GM21825 (cell line): ENCODE results near the gene PLCD3.

ENCODE experiments used
- ATAC-seq: cut with Tn5 transposase; IDR thresholded peaks from one replicate; pipeline ENCODE4 v1.9.1; 2021; ENCODE audit warnings: mild to moderate bottlenecking, moderate library complexity; ENCODE audit not compliant: unreplicated experiment

PLCD3 gene

DNA sequence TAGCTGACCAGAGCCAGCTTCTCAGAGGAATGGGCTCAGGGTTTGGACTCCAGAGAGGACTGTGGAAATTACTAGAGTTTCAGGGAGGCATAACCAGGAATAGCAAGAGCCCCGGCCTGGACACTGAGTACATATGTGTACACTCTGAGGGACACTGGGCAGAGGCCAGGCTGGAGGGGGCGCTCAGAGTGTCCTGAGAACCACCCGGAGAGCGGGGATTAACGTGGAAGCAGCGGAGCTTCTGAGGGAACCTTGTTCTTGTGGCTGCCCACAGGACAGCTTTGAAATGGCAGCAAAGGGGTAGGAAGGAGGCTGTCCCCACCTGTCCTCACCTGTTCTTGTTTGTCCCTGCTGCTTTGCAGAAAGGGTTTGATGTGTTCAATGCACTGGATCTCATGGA is 27.8 kb downstream of the PLCD3 start:
- ATAC-seq, result no peak

DNA sequence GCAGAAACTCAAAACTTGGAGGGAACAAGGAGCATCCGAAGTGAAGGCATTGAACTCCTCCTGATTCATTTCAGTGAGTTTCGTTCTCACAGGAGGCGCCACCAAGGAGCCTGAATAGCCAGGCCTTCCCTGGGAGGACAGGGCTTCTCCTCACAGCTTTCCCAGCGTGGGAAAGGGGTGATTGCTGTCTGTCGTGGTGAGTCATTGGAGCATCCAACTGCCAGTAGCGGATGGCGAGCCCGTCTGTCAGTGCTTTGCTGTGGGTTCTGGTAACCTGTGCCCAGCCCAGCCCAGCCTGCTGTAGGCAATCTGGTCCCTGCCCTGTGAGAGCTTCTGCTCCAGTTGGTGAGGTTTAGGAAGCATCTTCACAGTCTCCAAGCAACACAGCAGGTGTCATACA is 28.3 kb downstream of the PLCD3 start:
- no peak for ATAC-seq

GRCh38 chr17:45103269-45103795 is 29.0 kb downstream of the PLCD3 start:
- no peak for ATAC-seq

DNA sequence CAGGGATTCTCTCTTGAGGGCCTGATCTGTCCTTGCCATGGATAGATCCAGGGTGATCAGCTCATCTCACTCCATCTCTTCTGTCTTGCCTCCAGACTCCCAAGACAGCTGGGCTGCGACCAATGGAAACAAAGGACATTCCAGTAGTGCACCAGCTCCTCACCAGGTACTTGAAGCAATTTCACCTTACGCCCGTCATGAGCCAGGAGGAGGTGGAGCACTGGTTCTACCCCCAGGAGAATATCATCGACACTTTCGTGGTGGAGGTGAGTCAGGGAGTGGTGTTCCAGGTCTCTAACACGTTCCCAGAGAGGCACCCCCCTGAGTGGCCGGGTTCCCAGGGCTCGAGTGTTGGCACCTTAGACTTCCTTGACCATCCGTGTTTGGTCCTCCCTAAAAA is 29.5 kb downstream of the PLCD3 start:
- no peak for ATAC-seq

- no peak for ATAC-seq
Observed at GRCh38 chr17:45101883-45102811, 30.2 kb downstream of the PLCD3 start.

- ATAC-seq, result no peak
Observed at GRCh38 chr17:45101546-45101882, 30.8 kb downstream of the PLCD3 start.

DNA sequence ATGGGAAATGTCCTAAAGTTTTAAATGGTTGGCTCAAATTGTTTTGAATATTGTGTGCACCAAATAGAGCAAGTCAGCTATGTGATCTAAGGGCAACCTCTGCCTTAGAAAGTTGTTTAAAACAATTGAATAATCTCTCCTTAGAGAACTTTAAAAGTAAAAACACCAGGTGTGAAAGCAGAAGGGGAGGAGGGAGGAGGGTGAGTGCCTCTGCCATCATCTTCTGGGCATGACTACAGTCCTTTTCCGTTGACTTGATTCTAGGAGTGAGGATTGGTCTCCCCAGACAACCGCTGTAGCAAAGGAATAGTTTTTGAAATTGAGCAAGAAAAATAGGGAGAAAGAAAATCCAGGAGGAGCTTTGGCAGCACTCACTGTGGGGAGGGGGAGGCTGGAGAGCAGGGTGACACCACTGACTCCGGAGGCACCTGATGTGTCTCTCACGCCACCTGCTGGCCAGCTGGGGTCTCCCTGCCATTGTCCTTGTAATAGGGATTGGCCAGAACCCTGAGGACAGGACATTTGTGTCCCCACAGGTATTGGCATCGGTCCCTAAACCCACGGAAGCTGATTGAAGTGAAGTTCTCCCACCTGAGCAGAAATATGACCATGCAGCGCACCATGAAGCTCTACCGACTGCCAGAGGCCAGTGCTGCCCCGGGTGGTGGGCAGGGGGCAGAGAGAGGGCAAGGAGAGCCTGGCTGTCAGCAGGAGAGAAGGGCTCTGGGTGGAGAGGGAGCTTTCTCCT is 33.3 kb downstream of the PLCD3 start:
- no peak for ATAC-seq

- no peak for ATAC-seq
Observed at GRCh38 chr17:45098081-45098868, 34.0 kb downstream of the PLCD3 start.

- ATAC-seq, result no peak
Observed at GRCh38 chr17:45096926-45097325, 35.4 kb downstream of the PLCD3 start.

DNA sequence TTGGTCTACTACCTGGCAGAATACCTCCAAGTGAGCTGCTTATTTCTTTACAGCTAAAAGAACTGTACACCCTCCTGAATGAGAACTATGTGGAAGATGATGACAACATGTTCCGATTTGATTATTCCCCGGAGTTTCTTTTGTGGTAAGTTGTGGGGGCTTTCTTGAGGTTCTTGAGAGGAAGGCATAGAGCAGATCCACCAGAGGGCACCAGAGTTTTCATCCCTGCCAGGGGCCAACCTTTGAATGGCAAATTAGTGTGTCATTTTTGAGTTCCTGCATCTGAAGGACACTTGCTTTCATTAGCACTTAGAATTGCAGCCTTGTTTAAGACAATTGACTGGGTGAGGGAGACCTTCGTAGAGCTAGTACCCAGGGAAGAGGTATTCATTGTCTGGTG is 36.2 kb downstream of the PLCD3 start:
- ATAC-seq, result no peak

DNA sequence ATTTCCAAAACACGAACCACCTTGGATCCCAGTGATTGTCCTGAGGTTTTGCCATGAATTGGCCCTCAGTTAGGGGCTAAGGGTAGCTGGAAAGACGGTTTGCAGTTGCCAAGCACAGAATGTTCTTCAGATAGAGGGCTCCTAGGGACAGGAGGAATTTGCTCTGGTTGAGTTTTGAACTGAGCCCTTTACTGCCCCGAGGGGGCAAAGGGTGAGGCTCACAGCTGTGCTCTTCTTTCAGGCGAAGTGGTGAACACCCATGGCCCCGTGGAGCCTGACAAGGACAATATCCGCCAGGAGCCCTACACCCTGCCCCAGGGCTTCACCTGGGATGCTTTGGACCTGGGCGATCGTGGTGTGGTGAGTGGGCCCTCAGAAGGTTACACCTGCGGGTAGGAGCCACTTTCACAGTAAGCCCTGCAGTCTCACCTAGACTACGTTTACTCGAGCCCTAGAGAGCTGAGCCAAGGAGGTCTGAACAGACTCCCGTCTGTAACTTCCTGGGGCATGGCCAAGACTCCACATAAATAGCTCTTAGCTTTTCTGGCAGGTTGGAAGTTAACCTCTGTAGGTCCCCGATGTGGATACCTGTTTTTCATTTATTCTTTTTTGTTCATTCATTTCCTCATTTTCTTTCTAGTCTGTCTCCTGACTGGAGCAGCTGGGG is 38.7 kb downstream of the PLCD3 start:
- ATAC-seq, result no peak

DNA sequence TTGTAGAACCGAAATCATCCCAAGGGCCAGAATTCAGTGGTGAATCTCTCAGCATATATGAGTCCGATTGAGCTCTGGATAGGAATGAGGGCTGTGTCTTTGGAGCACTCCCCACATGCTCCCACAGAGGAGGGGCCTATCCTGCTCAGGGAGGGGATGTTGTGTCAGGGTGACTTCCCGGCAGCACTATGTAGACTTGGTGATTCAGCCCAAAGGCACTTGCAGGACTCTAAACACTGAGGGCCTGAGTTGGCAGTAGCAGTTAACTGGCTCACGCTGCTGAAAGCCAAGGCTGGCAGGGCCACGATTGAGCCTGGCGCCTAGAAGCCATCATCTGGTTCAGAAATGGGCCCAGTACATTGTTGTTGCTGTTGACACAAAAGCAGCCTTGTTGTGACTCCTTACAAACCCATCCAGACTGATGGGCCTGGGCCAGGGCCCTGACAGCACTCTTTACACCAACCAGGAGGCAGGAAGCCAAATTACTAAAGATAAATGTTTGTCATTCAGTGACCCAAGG is 39.3 kb downstream of the PLCD3 start:
- no peak for ATAC-seq

DNA sequence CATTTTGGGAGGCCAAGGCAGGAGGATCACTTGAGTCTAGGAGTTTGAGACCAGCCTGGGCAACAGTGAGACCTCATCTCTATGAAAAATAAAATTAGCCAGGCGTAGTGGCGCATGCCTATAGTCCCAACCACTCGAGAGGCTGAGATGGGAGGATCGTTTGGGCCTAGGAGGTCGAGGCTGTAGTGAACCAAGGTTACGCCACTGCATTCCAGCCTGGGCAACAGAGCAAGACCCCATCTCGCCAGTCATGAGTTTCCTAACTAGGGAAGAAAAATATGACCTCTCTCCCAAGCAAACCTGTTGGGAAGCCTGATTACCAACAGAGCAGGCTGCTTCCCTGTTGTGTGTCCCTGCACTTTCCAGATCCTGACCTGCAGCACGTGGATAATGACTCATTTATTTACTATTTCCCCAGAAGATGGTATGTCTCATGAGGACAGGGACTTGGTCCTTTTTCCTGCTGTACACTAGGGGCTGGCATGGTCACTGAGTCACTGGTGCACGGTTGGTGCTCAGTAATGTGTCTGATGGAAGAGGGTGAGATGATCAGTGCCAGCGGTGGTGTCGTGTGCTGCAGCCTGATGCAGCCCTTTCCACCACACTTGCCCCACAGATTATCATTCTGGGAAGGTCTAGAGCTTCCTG is 40.4 kb downstream of the PLCD3 start:
- no peak for ATAC-seq

GRCh38 chr17:45090711-45091110 is 41.6 kb downstream of the PLCD3 start:
- ATAC-seq, result no peak

- ATAC-seq, result no peak
Observed at GRCh38 chr17:45088741-45089140, 43.6 kb downstream of the PLCD3 start.

GRCh38 chr17:45087978-45088377 is 44.3 kb downstream of the PLCD3 start:
- no peak for ATAC-seq

- ATAC-seq, result no peak
Observed at GRCh38 chr17:45087504-45087975, 44.8 kb downstream of the PLCD3 start.

DNA sequence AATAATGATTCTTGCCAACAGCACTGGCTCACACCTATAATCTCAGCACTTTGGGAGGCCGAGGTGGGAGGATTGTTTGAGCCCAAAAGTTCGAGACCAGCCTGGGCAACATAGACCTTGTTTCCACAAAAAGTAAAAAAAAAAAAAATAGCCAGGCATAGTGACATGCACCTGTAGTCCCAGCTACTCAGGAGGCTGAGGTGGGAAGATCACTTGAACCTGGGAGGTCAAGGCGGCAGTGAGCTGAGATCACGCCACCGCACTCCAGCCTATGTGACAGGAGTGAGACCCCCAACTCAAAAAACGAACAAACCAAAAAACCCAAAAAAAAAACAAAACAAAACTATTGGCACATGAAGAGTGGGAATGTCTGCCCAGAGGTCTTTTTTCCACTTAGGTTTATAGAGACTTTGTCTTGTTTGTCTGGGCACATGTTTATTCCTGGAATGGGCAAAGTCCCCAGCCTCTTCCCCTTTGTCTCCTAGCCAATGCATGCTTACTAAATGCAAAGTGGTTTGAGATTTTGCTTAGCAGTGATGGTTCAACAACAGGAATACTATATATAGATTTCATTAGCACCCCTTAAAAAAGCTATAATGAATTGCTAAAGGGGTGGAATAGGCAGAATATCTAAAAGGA is 45.3 kb downstream of the PLCD3 start:
- ATAC-seq, result no peak

DNA sequence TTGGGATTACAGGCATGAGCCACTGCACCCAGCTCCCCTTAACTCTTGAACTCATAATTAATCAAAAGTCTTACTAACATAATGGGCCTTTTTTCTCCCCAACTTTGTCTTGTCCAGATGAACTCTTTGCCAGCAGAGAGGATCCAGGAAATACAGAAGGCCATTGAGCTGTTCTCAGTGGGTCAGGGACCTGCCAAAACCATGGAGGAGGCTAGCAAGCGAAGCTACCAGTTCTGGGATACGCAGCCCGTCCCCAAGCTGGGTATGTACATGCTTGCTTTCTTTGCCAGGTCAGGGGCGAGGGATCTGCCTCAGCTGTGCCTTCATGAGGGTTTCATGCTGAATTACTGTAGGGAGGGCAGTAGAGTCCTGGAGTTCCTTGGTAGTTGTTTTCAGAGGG is 45.9 kb downstream of the PLCD3 start:
- ATAC-seq, result no peak
